Measurements from ENCODE around the gene TMEM125.

The TMEM125 gene

GRCh38 chr1:43269627-43270375 lies at the start of gene TMEM125:
TMEM125 (plus strand) TSS chr1:43269983; CDS start chr1:43272723, 2,740 bp downstream.
- DNase-seq = no peak

GRCh38 chr1:43220905-43221778 lies 48.6 kb upstream of the TMEM125 start:
- DNase-seq = peak; percentile 7 to 25

GRCh38 chr1:43221797-43222196 lies 48.0 kb upstream of the TMEM125 start:
- no peak for DNase-seq

DNA sequence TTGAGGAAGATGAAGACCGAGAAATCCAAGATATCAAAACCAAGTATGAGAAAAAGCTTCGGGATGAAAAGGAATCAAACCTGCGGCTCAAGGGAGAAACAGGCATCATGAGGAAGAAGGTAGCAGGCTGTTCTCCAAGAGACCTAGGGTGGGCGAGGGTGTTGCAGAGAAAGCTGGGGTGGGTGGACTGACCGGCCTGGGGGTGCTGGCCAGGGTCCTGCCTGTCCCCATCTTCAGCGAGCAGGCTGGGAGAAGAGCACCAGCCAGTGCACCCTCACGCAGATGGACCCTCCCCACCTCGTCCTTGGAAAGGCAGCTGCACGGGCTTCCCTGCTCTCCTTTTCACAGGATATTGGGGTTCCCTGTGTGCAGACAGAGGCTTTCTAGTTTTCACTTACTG lies 46.9 kb upstream of the TMEM125 start:
- no peak for DNase-seq

DNA sequence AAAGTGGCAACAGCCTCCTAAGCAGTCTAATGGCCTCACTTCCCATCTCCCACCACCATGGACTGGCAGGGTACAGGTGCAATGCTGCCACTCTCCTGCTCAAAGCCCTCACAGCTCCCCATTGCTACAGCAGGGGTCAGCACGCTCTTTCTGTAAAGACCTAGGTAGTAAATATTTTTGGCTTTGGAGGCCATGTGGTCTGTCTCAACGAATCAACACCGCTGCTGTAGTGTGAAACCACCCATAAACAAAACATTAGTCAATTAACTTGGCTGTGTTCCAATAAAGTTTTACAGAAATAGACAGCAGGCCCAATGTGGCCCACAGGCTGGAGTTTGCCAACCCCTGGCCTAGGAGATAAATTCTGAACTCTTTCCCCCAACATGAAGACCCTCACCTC lies 44.6 kb upstream of the TMEM125 start:
- no peak for DNase-seq

- DNase-seq = peak; percentile 33 to 94
Observed at GRCh38 chr1:43227143-43227764, 42.5 kb upstream of the TMEM125 start.

DNA sequence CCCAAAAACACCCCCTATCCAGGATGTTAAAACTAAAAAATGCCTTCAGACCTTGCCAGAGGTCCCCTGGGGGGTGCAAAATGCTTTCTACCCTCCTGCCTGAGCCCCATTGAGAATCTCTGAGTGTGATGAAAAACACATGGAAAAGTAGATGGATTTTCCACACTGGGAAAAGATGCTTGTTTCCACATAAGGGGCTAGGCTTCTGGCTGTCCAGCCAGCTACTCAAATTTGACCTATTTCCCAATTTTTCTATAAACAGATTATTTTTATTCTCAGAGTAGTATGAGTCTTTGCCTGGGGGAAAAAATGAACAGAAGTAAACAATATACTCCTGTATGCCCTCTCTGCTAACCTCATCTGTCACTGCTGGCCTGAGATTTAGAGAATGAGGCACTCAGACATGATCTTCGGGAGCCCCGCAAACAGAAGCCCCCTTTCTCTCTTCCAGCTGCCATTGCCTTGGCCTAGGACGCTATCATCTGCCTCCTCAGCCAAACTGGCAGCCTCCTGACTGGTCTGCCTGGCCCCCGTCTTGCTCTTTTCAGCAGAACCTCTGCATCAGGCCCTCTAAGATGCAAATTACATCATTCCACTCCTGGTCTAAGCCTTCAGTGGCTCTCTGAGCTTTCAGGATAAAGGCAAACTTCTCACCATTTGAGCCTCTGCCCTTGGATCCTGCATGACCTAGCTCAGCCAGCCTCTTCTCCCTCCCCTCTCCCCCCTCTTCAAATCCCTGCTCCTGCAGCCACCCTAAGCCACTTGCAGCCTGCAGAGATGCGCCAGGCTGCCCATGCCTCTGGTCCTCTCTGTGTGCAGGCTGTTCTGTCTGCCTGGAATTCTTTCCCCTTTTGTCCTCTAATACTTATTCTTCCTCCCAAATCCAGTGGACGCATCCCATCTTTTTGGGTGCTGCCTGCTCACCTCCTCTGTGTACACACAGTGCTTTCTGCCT lies 39.7 kb upstream of the TMEM125 start:
- DNase-seq = no peak

GRCh38 chr1:43232074-43232473 lies 37.7 kb upstream of the TMEM125 start:
- peak; percentile 22 to 23 for DNase-seq

DNA sequence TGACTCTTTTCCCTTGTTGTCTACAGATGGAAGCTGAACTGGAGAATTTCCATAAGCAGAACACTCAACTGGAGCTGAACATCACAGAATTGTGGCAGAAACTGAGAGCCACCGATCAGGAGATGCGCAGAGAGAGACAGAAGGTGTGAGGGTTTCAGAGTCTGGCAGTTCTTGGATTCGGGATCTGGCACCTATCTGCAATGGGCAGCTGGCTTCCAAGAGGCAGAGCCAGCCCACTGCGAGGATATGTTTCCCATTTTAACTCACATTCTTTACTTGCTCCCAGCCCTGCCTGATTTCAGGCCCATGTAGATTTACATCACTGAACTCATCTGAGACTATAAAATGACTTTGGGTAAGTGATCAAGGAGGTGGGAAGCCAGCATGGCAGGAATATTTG lies 37.3 kb upstream of the TMEM125 start:
- no peak for DNase-seq

DNA sequence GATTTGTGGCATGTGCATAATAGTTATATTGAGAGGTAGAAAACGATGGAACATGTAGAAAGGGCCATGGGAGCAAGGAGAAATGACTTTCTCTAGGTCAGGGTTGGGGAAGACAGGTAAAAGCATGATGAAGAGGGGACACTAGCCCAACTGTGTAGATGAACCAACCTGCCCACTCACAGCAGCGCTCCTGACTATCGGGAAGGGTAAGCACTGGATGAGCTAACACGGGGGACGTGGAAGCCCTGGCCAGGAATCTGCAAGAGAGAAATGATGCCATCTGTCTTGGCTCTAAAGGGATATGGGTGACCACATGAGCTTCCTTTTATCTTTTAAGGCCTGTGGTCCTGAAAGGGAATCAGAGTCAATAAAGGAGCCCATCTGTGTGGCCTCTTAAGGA lies 36.2 kb upstream of the TMEM125 start:
- DNase-seq = no peak

GRCh38 chr1:43234267-43234666 lies 35.5 kb upstream of the TMEM125 start:
- DNase-seq = no peak

- no peak for DNase-seq
Observed at GRCh38 chr1:43235040-43235439, 34.7 kb upstream of the TMEM125 start.

DNA sequence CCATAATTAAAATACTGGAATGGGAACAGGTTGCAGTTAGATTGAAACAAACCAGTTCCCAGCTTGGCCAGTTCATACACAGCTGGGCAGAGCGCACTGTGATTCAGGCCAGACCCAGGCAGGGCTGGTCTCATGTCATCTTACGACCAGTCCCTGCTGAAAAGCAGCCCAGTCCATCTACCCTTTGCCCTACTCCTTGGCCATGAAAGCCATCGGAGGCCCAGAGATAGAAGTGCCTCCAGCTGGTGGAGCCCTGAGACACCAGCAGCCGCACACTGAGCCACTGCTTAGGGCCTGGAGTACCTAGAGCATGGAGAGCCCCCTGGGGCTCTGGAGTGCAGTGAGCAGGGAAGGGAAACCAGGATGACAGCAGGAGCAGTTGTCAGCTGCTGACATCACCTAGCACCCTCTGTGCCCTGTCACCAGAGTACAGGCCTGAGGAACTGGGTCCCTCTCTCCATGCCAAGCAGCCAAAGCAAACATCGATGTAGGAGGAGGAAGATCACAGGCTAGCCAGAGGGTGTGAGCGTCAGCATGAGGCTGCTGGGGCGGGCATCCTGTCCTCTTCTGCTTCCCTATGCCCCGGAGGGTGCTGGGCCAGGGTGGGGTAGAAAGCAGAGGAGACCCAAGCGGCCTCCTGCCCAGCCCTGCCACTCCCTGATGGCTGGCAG lies 34.2 kb upstream of the TMEM125 start:
- peak; percentile 5 to 25 for DNase-seq

DNA sequence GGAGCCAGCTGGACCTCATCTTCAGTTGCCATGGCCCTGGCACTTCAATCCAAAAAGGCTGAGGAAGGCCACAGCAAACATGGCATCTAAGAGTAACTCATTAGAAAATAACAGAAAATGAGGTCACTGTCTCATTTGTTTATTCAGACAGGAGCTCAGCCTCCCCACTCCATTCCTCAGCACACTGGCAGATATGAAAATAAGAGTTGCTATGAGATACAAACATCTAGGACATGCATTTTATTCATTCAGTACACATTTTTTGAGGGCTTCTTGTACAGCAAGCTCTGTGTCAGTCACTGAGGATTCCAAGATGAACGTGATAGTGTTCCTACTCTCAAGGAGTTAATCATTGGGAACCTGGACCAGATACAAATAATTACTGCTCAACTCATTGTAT lies 32.7 kb upstream of the TMEM125 start:
- DNase-seq = no peak

DNA sequence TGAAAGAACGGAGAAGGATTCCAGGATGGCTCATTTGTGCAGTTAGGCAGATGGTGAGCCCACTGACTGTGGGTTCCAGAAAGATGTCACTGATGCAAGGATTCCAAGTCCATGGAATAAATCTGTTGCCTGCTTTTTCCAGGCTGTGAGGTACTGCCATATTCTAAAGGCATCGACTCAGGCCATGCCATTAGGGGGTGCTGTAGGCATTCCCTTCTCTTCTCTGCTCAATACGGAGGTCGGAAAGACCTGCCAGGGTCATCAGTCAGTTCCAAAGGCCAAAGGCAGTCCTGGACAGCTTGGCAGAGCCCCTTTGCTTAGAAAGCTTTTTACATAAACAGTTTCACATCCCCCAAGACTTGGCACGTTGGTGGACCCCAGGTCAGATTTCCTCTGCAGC lies 31.7 kb upstream of the TMEM125 start:
- DNase-seq = peak; percentile 49 to 69

- DNase-seq = no peak
Observed at GRCh38 chr1:43238991-43239469, 30.8 kb upstream of the TMEM125 start.

DNA sequence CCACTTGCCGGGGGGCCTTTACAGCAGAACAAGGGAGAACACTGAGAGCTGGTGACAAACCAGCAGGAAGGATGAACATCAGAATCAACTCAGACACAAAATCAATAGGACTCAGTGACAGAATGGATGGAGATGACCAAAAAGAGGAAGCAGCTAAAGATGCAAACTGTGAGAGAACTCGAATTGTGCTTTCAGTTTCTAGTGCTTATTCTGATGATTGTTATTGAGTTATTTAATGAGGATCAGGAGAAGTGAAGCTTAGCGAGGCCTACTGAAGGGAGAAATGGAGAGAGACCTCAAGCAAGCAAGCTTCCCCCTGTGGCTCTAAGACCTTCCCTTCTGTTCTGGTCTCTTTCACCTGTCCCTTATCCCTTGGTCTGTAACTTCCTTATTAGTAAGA lies 30.3 kb upstream of the TMEM125 start:
- DNase-seq = peak; percentile 36 to 44

GRCh38 chr1:43241413-43241836 lies 28.4 kb upstream of the TMEM125 start:
- DNase-seq = no peak

DNA sequence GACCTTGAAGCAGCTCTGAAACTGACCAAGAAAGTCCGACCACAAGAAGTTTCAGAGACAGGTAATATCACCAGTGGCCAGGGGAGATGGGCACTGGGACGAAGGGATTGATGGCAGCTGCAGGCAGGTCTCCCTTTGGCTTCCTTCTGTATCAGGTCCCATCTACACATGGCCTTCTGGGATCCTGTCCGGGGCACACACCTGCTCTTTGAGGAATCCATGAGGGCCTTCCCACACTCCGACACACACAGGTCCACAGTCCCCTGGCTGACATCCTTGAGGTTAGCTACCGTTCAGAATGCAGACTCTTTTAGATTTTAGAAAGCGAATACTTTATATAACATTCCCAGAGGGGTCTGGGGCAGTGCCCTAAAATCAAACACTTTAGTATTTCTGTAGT lies 26.5 kb upstream of the TMEM125 start:
- DNase-seq = no peak

DNA sequence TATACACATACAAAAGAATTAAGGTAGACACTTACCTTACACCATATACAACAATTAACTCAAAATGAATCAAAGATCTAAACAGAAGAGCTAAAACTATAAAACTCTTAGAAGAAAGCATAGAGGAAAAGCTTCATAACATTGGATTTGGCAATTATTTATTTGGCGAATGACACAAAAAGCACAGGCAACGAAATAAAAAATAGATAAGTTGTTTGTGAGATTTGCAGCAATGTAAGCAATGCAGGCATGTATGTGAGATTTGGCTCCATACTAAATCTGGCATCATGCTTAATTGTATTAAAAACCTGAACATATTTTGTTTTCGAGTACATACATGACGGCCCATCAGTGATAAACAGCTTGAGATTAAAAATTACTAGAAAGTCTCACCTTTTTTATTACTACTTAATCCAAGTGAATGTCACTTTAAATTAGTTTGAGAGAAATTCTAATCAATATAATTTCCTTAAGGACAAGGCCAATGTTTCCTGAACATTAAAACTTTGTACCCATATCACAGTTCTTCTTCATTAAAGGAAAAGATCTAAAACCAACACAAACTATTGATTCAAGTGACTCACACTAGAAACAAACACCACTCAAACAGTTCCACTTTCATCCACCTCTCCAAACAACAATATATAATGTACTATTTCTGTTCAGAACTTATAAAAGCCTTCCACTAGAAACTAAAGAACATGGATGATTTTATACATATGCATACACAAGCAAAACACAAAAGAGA lies 23.1 kb upstream of the TMEM125 start:
- no peak for DNase-seq
